Measurements from ENCODE around the gene BCAN. TPM values are rescaled to one million over a fixed set of nuclear protein-coding genes. Genes with fewer than 3 reads are reported as not detected.
A peak's percentile ranks its signal among the peaks of the same experiment; 100 is the strongest.

The BCAN gene
- total and polyA plus RNA-seq, 2 of the 4 experiments (the other 2 are of a cell fraction), result 0.07 TPM; not detected in 1

- H3K36me3 ChIP-seq (ENCODE audit: control insufficient read depth, insufficient read depth, low read length), result no peaks in the 10 kb centered on the region
- H3K4me1 ChIP-seq (ENCODE audit: control insufficient read depth, insufficient read depth, low read length), result peaks cover 58% of the 10 kb centered on the region
- peak overlapping the region; percentile 39 for H3K23ac ChIP-seq (ENCODE audit: low read depth, low read length)
- CTCF ChIA-PET, result interaction anchor here (0.6 to 1.1 kb wide), 3 partner anchors 11 to 39 kb away, joined by 3 to 5 read pairs (median 3); no protein-coding TSS in a partner anchor
- H3K4me3 ChIP-seq (ENCODE audit: insufficient read depth, low read depth, low read length), result no peak overlapping the region
- H3K18ac ChIP-seq (ENCODE audit: low read depth, low read length), result peak overlapping the region; percentile 19
- H2AFZ ChIP-seq (replicated peaks; ENCODE audit: low read length, poor library complexity), result peak overlapping the region; percentile 77
- H3K79me1 ChIP-seq (ENCODE audit: low read depth in 1 of 2, low read length in 2 of 2), result peaks cover 0 to 39% of the 10 kb centered on the region in 2 experiments; a peak in 2 of 4 replicates
- no TSS peak for BruUV-seq (replicated peaks)
- H2BK120ac ChIP-seq (ENCODE audit: low read depth, low read length), result peak overlapping the region; percentile 96
- H3K9me3 ChIP-seq (ENCODE audit: control insufficient read depth, insufficient read depth, low read length), result no peaks in the 10 kb centered on the region
- H3K14ac ChIP-seq (replicated peaks; ENCODE audit: low read depth, low read length), result peak overlapping the region; percentile 84
- DNase-seq, result no peak
- peak overlapping the region; percentile 66; the same call in 1 of the 3 replicates for H2BK15ac ChIP-seq (ENCODE audit: low read depth, low read length)
- H4K5ac ChIP-seq (ENCODE audit: low read depth, low read length), result peak overlapping the region; percentile 64
- TF ChIP-seq RAD21 (IDR thresholded peaks at IDR 0.05; ENCODE audit: low read length) (no peak), RFX5 (IDR thresholded peaks at IDR 0.05; ENCODE audit: low read depth, low read length) (no peak), NFE2L2 (IDR thresholded peaks at IDR 0.05; ENCODE audit: low read depth, low read length) (no peak), POLR2A (IDR thresholded peaks at IDR 0.05; ENCODE audit: low read depth, low read length) (no peak)
- peak overlapping the region; percentile 71 for H2BK20ac ChIP-seq (ENCODE audit: low read depth, low read length)
- peak overlapping the region; percentile 88 for H3K4ac ChIP-seq (ENCODE audit: low read depth, low read length)
- no peaks in the 10 kb centered on the region for H3K27me3 ChIP-seq (ENCODE audit: control insufficient read depth, insufficient read depth, low read length)
- H3K4me2 ChIP-seq (ENCODE audit: low read depth, low read length), result no peak overlapping the region
- POLR2A ChIA-PET (ENCODE audit: unreplicated experiment), result interaction anchor here (0.6 to 2.1 kb wide), 3 partner anchors 8 to 149 kb away, joined by 5 to 22 read pairs (median 6); partner anchors contain the start of gene NES
- peak overlapping the region; percentile 28 for H2BK5ac ChIP-seq (ENCODE audit: low read depth, low read length, poor library complexity, severe bottlenecking)
- in situ Hi-C loops (cut with MboI; ENCODE audit: low sequenced_read_pairs), result no loop called here
- H4K91ac ChIP-seq (ENCODE audit: insufficient read depth, low read depth, low read length), result peak overlapping the region; percentile 90
- dilution Hi-C loops (cut with HindIII; ENCODE audit: low sequenced_read_pairs, unreplicated experiment), result no loop called here
- H3K56ac ChIP-seq (ENCODE audit: extremely low read depth, insufficient read depth, low read length), result no peak overlapping the region
- peak overlapping the region; percentile 40; the same call in 1 of the 2 replicates for H3K27ac ChIP-seq (ENCODE audit: insufficient read depth, low read length)
- H3K9me1 ChIP-seq (ENCODE audit: insufficient read depth, low read length), result peaks cover 24% of the 10 kb centered on the region
- no peak for ATAC-seq (ENCODE audit: low read depth)
- 69% methylated on average over 2 of the region's 3 CpGs; no CpG with 5 or more reads in 1 of the 2 experiments for WGBS, 2 experiments (ENCODE audit: extremely low coverage in 2 of 2, insufficient read length in 1 of 2)
- H4K20me1 ChIP-seq (ENCODE audit: insufficient read depth, low read length), result no peaks in the 10 kb centered on the region; the same call in 1 of the 2 replicates
- peak overlapping the region; percentile 75 to 97 for H4K8ac ChIP-seq (ENCODE audit: low read depth in 2 of 2, low read length in 2 of 2)
- H3K9ac ChIP-seq (ENCODE audit: low read depth, low read length), result no peak overlapping the region
- intact Hi-C loops (cut with micrococcal nuclease), result no loop called here
- peak overlapping the region; percentile 70 for H2AK9ac ChIP-seq (replicated peaks; ENCODE audit: low read depth, low read length, poor library complexity)
- peak overlapping the region; percentile 76 for H2AK5ac ChIP-seq (ENCODE audit: low read depth, low read length)
These were observed 23.6 kb downstream of the BCAN start for GRCh38 chr1:156665539-156665938.

All from IMR-90 (cell line).